ENCODE results near the gene TAS2R16. TPM values are rescaled to one million over a fixed set of nuclear protein-coding genes. Genes with fewer than 3 reads are reported as not detected.

The TAS2R16 gene, protein sequence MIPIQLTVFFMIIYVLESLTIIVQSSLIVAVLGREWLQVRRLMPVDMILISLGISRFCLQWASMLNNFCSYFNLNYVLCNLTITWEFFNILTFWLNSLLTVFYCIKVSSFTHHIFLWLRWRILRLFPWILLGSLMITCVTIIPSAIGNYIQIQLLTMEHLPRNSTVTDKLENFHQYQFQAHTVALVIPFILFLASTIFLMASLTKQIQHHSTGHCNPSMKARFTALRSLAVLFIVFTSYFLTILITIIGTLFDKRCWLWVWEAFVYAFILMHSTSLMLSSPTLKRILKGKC
- total RNA-seq (ENCODE audit: unreplicated experiment) = not detected
- long read RNA-seq = 0 reads

DNA sequence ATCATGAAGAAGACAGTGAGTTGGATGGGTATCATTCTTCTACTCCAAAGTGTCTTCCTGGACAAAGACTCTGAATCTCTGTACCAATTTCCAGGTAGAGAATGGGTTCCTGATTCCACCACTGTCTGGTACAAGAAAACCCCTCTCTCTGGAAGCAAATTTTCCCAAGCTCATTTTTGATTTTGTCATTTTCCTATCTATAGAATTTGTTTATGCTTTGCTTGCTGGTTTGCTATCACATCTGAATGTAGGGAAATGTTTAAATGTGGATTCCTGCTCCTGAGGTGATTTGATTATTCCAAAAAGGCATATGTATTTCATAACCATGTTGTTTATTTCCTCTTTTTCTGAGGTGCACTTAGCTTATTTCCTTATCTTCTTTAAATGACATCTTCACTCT lies at the start of gene TAS2R16:
Gene TAS2R16, minus strand, starts transcription at position 101 of the 400 bp plus-strand sequence. Its CDS starts 66 bp downstream, at position 35.
- Mint-ChIP-seq H3K4me3 (ENCODE audit: unreplicated experiment) (no peak within 1 kb of the TSS), H3K4me1 (ENCODE audit: low read depth, unreplicated experiment) (no peaks in the 10 kb centered on the region), H3K36me3 (ENCODE audit: unreplicated experiment) (no peaks in the 10 kb centered on the region), H3K9me3 (ENCODE audit: unreplicated experiment) (no peaks in the 10 kb centered on the region), H3K27me3 (ENCODE audit: unreplicated experiment) (peaks cover 1% of the 10 kb centered on the region), H3K27ac (ENCODE audit: unreplicated experiment) (no peak within 1 kb of the TSS)
- TF ChIP-seq, protein P1, sequence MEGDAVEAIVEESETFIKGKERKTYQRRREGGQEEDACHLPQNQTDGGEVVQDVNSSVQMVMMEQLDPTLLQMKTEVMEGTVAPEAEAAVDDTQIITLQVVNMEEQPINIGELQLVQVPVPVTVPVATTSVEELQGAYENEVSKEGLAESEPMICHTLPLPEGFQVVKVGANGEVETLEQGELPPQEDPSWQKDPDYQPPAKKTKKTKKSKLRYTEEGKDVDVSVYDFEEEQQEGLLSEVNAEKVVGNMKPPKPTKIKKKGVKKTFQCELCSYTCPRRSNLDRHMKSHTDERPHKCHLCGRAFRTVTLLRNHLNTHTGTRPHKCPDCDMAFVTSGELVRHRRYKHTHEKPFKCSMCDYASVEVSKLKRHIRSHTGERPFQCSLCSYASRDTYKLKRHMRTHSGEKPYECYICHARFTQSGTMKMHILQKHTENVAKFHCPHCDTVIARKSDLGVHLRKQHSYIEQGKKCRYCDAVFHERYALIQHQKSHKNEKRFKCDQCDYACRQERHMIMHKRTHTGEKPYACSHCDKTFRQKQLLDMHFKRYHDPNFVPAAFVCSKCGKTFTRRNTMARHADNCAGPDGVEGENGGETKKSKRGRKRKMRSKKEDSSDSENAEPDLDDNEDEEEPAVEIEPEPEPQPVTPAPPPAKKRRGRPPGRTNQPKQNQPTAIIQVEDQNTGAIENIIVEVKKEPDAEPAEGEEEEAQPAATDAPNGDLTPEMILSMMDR (IDR thresholded peaks at IDR 0.05; ENCODE audit: partially characterized antibody, unreplicated experiment) = no peak
- DNase-seq = no peak

DNA sequence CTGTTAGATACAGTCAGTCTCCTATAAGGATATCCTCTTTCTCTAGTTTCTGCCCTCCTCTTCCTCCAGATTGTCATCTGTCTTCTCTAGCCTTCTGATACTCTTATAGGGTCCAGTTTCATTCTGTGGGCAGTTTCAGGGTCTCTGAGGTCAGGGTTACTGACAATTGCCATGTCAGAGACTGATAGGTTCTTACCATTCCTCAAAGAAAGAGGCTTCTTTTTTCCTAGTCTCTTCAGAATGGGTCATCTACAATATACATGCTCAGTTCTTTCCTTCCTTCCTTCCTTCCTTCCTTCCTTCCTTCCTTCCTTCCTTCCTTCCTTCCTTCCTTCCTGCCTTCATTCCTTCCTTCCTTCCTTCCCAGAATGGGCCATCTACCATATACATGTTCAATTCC lies 48.1 kb upstream of the TAS2R16 start:
- TF ChIP-seq, protein P1 (IDR thresholded peaks at IDR 0.05; ENCODE audit: partially characterized antibody, unreplicated experiment) = no peak
- Mint-ChIP-seq H3K4me1 (ENCODE audit: low read depth, unreplicated experiment) (no peaks in the 10 kb centered on the region), H3K27ac (ENCODE audit: unreplicated experiment) (no peak overlapping the region), H3K9me3 (ENCODE audit: unreplicated experiment) (no peaks in the 10 kb centered on the region), H3K4me3 (ENCODE audit: unreplicated experiment) (no peak overlapping the region), H3K36me3 (ENCODE audit: unreplicated experiment) (peaks cover 2% of the 10 kb centered on the region), H3K27me3 (ENCODE audit: unreplicated experiment) (no peaks in the 10 kb centered on the region)
- DNase-seq = no peak

DNA sequence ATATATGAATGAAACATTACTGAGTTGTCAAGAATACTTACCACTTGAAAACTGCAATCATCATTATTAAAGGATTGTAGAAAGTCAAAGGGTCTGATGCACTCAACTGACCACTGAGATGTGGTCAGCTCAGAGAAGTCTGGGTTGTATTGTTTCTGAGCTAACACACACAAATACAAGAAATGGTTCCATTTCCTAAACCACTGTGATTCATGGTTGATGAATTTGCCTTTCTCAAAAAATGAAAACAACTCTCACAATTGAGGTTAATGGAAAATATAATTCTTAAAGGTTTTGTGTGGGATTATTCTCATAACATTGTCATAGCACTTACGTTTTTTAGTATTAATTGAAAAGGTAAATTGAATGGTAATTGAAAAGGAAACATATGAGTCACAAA lies 45.6 kb upstream of the TAS2R16 start:
- Mint-ChIP-seq H3K27me3 (ENCODE audit: unreplicated experiment) (no peaks in the 10 kb centered on the region), H3K4me1 (ENCODE audit: low read depth, unreplicated experiment) (no peaks in the 10 kb centered on the region), H3K4me3 (ENCODE audit: unreplicated experiment) (no peak overlapping the region), H3K27ac (ENCODE audit: unreplicated experiment) (no peak overlapping the region), H3K9me3 (ENCODE audit: unreplicated experiment) (peaks cover 2% of the 10 kb centered on the region), H3K36me3 (ENCODE audit: unreplicated experiment) (no peaks in the 10 kb centered on the region)
- TF ChIP-seq, protein P1 (IDR thresholded peaks at IDR 0.05; ENCODE audit: partially characterized antibody, unreplicated experiment) = no peak
- no peak for DNase-seq

DNA sequence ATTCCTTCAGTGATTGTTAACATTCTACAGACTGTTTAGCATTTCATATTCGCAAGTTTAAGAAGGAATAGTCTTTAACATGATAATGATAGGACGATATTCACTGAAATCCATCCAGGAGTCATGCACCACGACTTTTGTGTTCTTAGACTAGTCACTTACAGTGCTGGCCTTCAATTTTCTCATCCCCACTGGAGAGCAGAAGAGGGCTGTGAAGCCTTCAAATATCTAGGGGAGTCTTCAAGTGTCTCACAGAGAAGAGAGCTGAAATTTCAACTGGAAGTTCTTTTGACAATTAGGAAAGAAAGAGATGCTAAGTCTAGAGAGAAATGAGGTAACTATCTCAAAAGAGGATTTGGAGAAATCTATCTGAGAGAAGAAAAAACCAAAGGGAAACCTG lies 43.8 kb upstream of the TAS2R16 start:
- Mint-ChIP-seq H3K36me3 (ENCODE audit: unreplicated experiment) (no peaks in the 10 kb centered on the region), H3K27me3 (ENCODE audit: unreplicated experiment) (no peaks in the 10 kb centered on the region), H3K4me3 (ENCODE audit: unreplicated experiment) (no peak overlapping the region), H3K9me3 (ENCODE audit: unreplicated experiment) (peaks cover 4% of the 10 kb centered on the region), H3K4me1 (ENCODE audit: low read depth, unreplicated experiment) (no peaks in the 10 kb centered on the region), H3K27ac (ENCODE audit: unreplicated experiment) (no peak overlapping the region)
- TF ChIP-seq, protein P1 (IDR thresholded peaks at IDR 0.05; ENCODE audit: partially characterized antibody, unreplicated experiment) = no peak
- no peak for DNase-seq

DNA sequence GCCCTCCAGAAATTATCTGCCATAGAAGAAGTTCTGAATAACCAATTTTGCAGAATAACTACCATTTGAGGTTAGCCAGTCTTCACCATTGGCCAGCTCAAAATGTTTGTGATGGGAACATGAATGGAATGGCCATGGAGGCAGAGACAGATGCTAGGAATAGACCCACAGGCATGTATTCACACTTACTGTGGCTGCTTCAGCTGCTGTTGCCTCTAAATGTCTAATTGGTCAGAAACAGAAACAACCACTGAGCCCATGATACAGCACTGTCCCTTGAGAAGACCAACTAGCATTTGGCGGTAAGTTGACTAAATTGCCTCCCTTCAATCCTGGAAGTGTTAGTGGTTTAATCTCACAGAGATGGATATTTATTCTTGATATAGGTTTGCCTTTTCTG lies 38.6 kb upstream of the TAS2R16 start:
- Mint-ChIP-seq H3K27me3 (ENCODE audit: unreplicated experiment) (no peaks in the 10 kb centered on the region), H3K4me1 (ENCODE audit: low read depth, unreplicated experiment) (no peaks in the 10 kb centered on the region), H3K4me3 (ENCODE audit: unreplicated experiment) (no peak overlapping the region), H3K36me3 (ENCODE audit: unreplicated experiment) (no peaks in the 10 kb centered on the region), H3K27ac (ENCODE audit: unreplicated experiment) (no peak overlapping the region), H3K9me3 (ENCODE audit: unreplicated experiment) (peaks cover 8% of the 10 kb centered on the region)
- TF ChIP-seq, protein P1 (IDR thresholded peaks at IDR 0.05; ENCODE audit: partially characterized antibody, unreplicated experiment) = no peak
- DNase-seq = no peak

All from glutamatergic neuron (in vitro differentiated cells).